Neural cell (in vitro differentiated cells): ENCODE results near the gene RAB11FIP3.

Experiments
- EP300 ChIP-seq: fragments of 450-650 bp; conservative IDR thresholded peaks from 2 replicates; pipeline ENCODE4 v1.6.1; 2014; ENCODE audit warnings: antibody characterized with exemption, mild to moderate bottlenecking, moderate library complexity; ENCODE audit not compliant: poor library complexity, severe bottlenecking
- REST ChIP-seq: IDR thresholded peaks from 2 replicates; pipeline ENCODE4 v1.6.1; 2012; ENCODE audit warnings: borderline replicate concordance
- TF ChIP-seq, protein P1 (sequence below): fragments of 450-650 bp; IDR thresholded peaks from 2 replicates; pipeline ENCODE4 v1.5.1; 2014; ENCODE audit warnings: antibody characterized with exemption, mild to moderate bottlenecking, moderate library complexity; ENCODE audit not compliant: poor library complexity, severe bottlenecking

DNA sequence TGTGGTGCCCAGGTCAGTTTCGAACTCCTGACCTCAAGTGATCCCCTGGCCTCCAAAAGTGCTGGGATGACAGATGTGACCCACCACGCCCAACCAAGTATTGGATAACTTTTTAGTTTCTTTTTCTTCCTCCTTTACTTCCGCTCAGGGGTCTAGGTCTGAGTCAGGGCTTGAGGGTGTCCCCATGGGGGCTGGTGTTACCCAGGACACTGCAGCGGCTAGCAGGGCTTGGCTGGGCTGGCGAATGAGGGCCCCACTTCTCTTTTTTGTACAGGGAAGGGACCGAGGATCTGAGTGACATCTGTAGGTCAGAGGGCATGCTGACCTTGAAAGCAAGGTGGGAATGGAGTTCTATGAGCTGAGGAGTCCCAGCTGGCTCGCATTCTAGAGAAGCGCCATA lies 24.9 kb downstream of the RAB11FIP3 start:
- TF ChIP-seq, protein P1, sequence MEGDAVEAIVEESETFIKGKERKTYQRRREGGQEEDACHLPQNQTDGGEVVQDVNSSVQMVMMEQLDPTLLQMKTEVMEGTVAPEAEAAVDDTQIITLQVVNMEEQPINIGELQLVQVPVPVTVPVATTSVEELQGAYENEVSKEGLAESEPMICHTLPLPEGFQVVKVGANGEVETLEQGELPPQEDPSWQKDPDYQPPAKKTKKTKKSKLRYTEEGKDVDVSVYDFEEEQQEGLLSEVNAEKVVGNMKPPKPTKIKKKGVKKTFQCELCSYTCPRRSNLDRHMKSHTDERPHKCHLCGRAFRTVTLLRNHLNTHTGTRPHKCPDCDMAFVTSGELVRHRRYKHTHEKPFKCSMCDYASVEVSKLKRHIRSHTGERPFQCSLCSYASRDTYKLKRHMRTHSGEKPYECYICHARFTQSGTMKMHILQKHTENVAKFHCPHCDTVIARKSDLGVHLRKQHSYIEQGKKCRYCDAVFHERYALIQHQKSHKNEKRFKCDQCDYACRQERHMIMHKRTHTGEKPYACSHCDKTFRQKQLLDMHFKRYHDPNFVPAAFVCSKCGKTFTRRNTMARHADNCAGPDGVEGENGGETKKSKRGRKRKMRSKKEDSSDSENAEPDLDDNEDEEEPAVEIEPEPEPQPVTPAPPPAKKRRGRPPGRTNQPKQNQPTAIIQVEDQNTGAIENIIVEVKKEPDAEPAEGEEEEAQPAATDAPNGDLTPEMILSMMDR: no peak
- TF ChIP-seq EP300 (no peak), REST (no peak)
